PC-9 (cell line): ENCODE measurements around the gene TRMT5.

ENCODE experiments used
- EZH2 ChIP-seq: fragments of 200-600 bp; sonication (generic); IDR thresholded peaks from 2 replicates; pipeline ENCODE4 v1.8.0; 2017; ENCODE audit warnings: antibody characterized with exemption, low read depth
- TF ChIP-seq, protein P1 (sequence below): fragments of 200-600 bp; sonication (generic); conservative IDR thresholded peaks from 2 replicates; pipeline ENCODE4 v1.6.1; 2017; ENCODE audit warnings: mixed run types, antibody characterized with exemption, mild to moderate bottlenecking, moderate library complexity

DNA sequence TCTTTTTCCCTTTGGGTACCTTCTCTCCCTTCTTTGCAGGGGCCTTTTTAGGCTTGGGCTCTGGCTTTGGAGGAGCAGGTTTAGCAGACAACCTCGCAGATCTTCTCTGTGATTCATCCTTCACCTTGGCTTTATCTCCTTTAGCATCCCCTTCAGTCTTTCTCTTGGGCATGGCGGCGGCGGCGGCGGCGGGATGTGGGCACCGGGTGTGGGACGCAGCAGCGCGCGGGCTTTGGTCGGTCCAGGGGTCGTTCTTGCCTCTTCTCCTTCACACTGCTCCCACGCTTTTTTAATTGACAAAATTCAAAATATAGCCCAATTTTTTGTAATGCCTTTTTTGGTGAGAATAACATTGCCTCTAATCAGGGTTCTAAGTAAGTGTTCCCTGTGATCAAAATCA lies 8.6 kb downstream of the TRMT5 start:
- TF ChIP-seq, protein P1, sequence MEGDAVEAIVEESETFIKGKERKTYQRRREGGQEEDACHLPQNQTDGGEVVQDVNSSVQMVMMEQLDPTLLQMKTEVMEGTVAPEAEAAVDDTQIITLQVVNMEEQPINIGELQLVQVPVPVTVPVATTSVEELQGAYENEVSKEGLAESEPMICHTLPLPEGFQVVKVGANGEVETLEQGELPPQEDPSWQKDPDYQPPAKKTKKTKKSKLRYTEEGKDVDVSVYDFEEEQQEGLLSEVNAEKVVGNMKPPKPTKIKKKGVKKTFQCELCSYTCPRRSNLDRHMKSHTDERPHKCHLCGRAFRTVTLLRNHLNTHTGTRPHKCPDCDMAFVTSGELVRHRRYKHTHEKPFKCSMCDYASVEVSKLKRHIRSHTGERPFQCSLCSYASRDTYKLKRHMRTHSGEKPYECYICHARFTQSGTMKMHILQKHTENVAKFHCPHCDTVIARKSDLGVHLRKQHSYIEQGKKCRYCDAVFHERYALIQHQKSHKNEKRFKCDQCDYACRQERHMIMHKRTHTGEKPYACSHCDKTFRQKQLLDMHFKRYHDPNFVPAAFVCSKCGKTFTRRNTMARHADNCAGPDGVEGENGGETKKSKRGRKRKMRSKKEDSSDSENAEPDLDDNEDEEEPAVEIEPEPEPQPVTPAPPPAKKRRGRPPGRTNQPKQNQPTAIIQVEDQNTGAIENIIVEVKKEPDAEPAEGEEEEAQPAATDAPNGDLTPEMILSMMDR = no peak
- no peak for TF ChIP-seq EZH2
